Measurements from ENCODE around the gene TCF3.

GRCh38 chr19:1609103-1609396 lies 43.4 kb downstream of the TCF3 start:
- TF ChIP-seq POLR2A (IDR thresholded peaks at IDR 0.05) (no peak), CTCF (IDR thresholded peaks at IDR 0.05) (no peak)

Data from adrenal gland (tissue), 5 donors.